Measurements from ENCODE around the gene FBRS.
A peak's percentile ranks its signal among the peaks of the same experiment; 100 is the strongest.
"Not testable (repeated sequence)": the region's sequence is repeated elsewhere in the genome, so short reads cannot be mapped to it uniquely, and the experiment has no call there.

FBRS gene

DNA sequence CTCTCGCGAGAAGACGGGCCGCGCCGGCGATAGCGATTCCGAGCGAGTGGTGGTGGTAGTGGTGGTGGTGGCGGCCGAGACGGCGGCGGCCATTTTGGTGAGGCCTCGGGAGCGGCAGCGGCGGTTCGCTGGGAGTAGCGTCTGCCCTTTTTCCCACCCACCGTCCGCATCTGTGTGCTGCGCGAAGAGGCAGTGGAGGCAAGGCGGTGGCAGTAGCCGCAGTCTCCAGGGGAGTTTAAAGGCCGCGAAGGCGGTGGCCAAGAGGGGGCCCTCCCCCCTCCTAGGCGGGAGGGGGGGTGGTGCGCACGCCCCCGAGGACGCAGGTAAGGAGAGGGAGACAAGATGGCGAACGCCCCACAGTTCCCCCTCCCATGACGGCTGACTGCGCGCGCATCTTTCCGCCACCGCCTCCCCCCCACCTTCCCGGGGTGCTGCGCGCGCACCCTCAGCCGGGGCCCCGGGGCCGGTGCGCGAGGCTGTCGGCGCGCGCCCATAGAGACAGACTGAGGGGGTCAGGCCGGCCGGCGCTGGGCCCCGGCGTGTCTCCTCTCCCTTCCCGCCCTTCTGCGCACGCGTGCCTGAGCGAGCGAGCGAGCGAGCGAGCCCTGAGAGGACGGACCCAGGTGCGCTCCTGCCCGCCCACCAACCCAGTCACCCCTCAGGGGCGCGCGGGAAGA, 40.0 kb downstream of the FBRS start:
- peak; percentile 88 for DNase-seq (ENCODE audit: extremely low read depth, low read depth)
- no peak for TF ChIP-seq CTCF (IDR thresholded peaks at IDR 0.05; ENCODE audit: low read depth, low read length, missing control alignments)
- peak overlapping the region; percentile 92 for H3K4me3 ChIP-seq (replicated peaks; ENCODE audit: low read depth, low read length)

DNA sequence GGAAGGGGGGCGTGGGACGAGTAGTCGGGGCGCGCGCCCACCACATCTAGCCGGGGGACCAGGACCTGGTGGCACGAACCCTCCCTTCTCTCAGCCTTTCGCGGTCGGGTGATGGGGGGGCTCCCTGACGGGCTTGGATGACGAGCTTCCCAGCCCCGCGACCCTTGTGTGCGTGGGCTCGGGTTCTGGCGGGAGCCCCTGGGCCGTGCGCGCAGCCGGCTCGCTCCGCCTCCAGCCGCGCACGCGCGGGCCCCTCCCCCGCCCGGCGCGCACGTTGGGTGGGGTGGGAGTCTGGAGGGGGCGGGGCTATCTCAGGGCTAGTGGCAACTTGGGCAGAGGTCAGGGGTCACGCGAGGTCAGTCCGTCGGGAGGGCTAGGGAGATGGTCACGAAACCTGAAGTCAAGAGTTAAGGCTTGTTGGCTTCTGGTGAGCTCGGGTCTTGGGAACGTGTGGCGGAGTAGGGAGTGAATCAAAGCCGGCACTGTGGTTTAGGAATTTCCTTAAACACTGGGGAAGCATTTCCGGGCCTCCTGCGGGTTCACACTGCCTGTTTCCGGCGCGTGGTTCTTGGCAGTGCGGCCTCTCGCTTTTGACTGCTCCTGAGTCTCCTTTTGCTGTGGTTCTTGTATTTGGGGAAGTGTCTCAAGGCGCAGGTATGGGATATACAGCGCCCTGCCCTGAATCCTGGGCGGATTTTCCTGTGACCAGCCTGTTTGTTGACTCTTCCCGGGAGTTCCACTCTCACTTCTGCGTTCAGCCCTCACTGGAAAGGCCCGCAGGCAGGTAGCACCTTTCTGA, 40.8 kb downstream of the FBRS start, which contains the start of gene SRCAP:
SRCAP (plus strand) TSS at position 356 of the 799 bp plus-strand sequence. CDS start 1,654 bp downstream, outside the sequence.
- no peak for TF ChIP-seq CTCF (IDR thresholded peaks at IDR 0.05; ENCODE audit: low read depth, low read length, missing control alignments)
- peak within 1 kb of the TSS; percentile 92 for H3K4me3 ChIP-seq (replicated peaks; ENCODE audit: low read depth, low read length)
- DNase-seq (ENCODE audit: extremely low read depth, low read depth): peak; percentile 45

DNA sequence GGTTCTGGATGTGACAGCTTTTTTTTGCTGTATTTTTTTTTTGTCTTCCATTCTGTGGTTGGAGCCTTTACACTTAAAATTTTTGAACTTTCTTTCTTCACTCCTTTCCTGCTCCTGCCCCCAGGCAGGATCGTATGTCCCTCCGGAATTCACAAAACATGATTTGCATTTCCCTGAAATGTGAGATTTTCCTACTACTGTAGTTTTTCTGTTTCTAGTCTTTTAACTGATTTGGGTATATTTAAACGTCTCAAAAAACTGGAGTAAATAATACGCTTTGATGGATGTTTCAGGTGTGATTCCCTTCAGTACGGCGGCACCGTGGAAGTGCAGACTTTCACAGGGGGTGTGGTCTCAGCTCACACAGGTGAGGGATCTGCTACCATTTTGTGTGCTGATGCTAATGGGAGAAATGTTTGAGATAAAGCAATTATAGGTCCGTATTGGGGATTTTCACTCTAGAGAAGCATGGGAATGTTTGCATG, 41.4 kb downstream of the FBRS start:
- TF ChIP-seq CTCF (IDR thresholded peaks at IDR 0.05; ENCODE audit: low read depth, low read length, missing control alignments): no peak
- no peak for DNase-seq (ENCODE audit: extremely low read depth, low read depth)
- peak overlapping the region; percentile 92 for H3K4me3 ChIP-seq (replicated peaks; ENCODE audit: low read depth, low read length)

DNA sequence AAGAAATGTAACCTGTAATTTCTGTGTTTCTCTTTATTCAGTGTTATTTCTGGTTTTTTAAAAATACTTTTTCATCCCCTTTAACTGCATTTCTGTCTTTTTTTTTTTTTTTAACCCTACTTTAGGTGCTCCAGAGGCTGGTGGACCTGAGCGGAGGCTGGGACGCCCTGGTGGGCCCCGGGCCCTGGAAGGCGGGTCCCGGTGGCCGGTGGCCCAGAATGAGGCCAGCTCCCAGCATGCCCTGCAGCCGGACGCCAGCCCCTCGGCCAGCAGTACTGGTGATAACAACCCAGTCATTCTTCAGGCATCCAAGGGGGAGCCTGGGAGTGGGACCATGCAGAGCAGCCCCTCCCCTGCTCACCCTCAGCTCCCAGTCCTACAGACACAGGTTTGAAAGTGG, 42.3 kb downstream of the FBRS start:
- TF ChIP-seq CTCF (IDR thresholded peaks at IDR 0.05; ENCODE audit: low read depth, low read length, missing control alignments): no peak
- DNase-seq (ENCODE audit: extremely low read depth, low read depth): no peak
- H3K4me3 ChIP-seq (replicated peaks; ENCODE audit: low read depth, low read length): peak overlapping the region; percentile 92

DNA sequence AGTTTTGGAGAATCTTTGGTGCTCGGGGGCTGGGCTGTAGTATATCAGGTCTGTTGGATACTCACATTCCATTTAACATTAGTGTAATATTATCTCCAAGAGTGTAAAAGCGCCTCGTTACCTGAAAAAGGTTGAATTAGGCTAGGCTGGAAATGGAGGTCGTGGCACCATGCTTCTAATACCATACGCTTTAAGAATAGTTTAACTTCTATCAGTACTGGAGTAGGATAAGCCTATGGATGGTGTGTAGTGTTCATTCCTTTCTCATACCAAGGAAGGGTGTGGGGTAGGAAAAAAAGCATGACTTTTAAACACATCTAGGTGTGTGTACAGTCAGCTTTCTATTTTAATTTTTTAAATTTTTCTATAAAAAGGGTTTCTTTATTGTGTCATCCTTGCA, 42.7 kb downstream of the FBRS start:
- DNase-seq (ENCODE audit: extremely low read depth, low read depth): no peak
- no peak for TF ChIP-seq CTCF (IDR thresholded peaks at IDR 0.05; ENCODE audit: low read depth, low read length, missing control alignments)
- no peak overlapping the region for H3K4me3 ChIP-seq (replicated peaks; ENCODE audit: low read depth, low read length)

GRCh38 chr16:30703071-30703470, 44.8 kb downstream of the FBRS start:
- not testable (repeated sequence) for DNase-seq (ENCODE audit: extremely low read depth, low read depth); H3K4me3 ChIP-seq (replicated peaks; ENCODE audit: low read depth, low read length)

DNA sequence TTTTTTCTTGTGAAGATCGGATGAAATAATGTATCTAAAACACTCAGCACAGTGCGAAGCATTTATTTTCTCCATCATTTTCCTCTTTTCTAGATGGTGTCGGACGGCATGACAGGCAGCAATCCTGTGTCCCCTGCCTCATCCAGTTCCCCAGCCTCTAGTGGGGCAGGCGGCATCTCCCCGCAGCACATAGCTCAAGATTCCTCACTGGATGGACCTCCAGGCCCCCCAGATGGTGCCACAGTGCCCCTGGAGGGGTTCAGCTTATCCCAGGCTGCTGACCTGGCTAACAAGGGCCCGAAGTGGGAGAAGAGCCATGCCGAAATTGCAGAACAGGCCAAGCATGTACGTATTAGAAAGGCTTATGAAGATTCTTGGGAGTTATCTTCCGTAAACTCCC, 45.7 kb downstream of the FBRS start:
- TF ChIP-seq CTCF (IDR thresholded peaks at IDR 0.05; ENCODE audit: low read depth, low read length, missing control alignments): no peak
- DNase-seq (ENCODE audit: extremely low read depth, low read depth): no peak
- no peak overlapping the region for H3K4me3 ChIP-seq (replicated peaks; ENCODE audit: low read depth, low read length)
